ENCODE data around the gene ANKRD31. TPM values are rescaled to one million over a fixed set of nuclear protein-coding genes. Genes with fewer than 3 reads are reported as not detected.
"Not testable (repeated sequence)": the region's sequence is repeated elsewhere in the genome, so short reads cannot be mapped to it uniquely, and the experiment has no call there.

The ANKRD31 gene
- total RNA-seq, 1 donor from 2014 or later = not detected

- no peak for DNase-seq
These were observed 9.8 kb downstream of the ANKRD31 start for GRCh38 chr5:75226916-75227315.

DNA sequence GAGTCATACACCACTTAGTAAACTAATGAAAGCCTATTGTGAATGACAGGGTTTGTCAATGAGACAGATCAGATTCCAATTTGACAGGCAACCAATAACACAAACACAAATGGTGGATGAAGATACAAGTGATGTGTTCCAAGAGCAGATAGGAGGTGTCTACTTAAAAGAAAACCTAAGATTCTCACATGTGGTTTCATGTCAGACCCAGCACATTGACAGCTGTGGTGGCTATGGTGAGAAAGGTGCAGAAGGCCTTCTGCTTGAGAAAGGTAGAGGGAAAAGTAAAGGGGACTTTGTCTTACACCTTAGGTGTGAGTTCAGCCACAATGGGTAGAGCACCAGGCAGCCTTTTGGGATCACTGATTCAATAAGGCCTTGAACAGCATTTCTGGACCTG lies 11.2 kb downstream of the ANKRD31 start:
- no peak for DNase-seq

DNA sequence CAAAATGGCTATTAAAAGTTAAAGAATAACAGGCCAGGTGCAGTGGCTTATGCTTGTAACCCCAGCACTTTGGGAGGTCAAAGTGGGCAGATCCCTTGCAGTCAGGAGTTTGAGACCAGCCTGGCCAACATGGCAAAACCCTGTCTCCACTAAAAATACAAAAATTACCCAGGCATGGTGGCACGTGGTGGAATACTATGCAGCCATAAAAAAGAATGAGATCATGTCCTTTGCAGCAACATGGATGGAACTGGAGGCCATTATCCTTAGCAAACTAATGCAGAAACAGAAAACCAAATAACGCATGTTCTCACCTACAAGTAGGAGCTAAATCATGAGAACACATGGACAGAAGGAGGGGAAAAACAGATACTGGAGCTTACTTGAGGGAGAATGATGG lies 15.9 kb downstream of the ANKRD31 start:
- not testable (repeated sequence) for DNase-seq

DNA sequence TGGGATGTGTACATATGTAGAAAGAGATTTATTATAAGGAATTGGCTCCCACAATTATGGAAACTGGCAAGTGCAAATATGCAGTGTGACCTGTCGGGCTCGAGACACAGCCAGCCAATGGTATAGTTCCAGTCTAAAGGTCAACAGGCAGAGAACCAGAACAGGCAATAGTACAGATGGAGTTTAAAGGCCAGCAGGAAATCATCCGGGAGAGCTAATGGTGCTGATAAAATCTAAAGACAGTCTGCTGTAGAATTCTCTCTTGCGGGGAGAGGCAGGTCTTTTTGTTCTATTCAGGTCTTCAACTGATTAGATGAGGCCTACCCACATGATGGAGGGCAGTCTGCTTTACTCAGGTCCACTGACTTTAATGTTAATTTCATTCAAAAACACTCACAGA lies 21.8 kb downstream of the ANKRD31 start:
- no peak for DNase-seq

DNA sequence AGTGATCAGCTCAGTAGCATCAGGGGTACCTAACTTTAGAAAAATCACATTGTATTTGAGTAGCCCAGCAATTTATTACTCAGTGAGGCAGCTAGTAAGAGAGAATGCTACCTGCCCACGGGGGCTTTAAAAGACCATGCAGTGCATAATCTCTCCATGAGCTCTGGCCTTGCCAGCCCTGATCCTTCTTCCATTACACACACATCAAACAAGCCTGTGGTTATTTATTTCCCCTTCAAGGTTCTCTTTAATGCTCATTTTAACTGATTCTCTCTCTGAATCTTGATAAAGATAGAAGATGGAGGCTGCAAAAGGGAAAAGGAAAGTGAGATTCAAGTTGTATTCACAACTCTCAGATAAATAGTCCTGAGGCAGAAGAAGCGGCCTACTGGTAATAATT lies 22.3 kb downstream of the ANKRD31 start:
- DNase-seq = no peak

DNA sequence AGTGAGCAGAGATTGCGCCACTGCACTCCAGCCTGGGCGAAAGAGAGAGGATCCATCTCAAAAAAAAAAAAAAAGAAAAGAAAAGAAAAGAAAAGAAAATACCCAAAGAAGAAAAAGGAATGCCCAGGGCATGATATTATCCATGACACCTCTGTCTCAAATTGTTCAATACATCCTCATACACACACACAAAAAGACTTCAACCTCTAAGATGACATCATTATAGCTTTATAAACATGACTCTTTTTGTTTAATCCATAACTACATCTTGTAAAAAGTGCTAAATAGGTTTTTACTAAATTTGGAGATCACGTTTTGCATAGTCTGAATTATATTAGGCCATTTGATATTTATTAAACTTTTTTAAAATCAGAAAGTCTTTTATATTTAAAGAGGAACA lies 33.1 kb downstream of the ANKRD31 start:
- no peak for DNase-seq

DNA sequence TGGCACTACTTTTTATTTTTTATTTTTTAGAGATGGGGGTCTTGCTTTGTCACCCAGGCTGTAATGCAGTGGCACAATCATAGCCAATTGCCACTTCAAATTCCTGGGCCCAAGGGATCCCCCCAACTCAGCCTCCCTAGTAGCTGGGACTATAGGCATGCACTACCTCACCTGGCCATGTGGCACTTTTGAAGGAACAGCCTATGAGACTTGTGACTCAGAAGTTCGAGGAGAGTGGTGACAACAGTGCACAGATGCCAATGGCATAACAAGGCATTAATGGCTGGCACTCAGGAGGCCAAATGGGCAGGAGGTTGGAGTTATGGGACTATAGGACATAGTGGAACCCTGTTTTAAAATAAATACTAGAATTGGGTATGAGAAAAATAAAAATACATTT lies 33.7 kb downstream of the ANKRD31 start:
- no peak for DNase-seq

- DNase-seq = no peak
These were observed 35.9 kb downstream of the ANKRD31 start for GRCh38 chr5:75200776-75201175.

DNA sequence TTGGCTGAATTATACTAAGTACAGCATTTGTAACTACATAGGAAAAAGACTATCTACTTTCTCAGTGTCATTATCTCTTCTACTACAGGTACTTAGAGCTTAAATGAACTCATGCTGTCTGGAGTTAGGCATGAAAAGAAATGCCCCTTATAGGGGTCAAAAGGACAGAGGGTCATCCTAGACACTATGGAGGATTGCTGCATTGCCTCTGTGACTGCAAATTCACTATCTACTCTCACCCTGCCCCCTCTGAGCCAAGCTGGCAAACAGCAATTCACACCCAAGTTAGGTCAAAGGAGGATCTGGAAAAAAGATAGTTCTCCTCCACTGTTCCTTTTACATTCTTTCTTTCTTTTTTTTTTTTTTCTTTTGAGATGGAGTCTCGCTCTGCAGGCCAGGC lies 36.7 kb downstream of the ANKRD31 start:
- DNase-seq = no peak

- no peak for DNase-seq
These were observed 37.6 kb downstream of the ANKRD31 start for GRCh38 chr5:75199071-75199470.

DNA sequence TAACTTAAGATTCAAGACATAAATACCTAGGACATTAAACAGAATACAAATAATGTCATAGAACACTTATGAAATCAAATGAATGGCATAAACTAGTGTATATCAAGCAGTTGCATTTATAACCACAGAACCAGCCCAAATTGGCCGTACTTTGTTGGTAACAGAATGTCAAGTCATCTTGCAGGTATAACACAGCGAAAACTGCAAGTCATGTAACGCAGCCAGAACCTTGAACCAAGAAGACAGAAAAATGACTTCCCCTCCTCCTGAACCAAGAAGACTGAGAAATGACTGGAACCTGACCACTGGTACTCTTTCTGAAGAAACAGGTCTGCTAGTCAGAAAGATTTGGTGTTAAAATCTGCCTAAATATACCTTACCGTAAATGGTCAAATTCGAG lies 38.9 kb downstream of the ANKRD31 start:
- no peak for DNase-seq

DNA sequence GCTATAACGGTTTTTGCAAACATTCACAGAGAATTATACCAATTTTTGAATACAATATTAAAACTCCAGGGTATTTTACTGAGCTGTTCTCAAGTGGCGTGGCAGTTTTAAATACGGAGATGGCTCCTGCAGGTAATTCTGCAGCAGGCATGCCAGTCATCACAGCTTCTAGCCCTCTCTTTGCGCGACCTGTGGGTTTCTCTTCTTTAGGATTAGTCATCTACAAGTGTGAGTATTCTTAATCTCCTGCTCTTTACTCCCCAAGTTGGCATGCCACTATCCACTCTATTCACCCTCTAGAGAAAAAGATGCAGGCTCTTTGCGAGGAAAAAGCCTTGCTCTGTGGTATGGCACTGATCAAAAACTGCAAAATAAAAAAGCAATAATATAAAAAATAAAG lies 43.9 kb downstream of the ANKRD31 start:
- no peak for DNase-seq

DNA sequence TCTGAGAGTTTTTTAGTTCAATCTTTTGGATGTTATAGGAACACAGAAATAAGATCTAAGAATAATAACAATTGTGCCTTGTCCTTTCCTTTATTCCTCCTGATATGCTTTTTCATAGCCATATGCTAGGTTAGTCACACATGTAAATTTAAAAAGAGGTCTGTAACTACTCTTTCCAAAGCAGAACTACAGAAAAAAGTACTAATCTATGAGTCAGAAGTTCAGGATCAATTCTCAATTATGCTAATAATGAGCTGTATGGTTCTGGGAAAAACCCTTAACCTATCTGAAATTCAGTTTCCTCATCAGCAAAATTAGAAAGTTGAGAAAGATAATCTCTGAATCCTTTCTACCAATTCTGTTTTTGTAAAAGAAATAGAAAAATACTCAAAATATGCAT lies 44.4 kb downstream of the ANKRD31 start:
- no peak for DNase-seq

GRCh38 chr5:75190227-75190626 lies 46.5 kb downstream of the ANKRD31 start:
- no peak for DNase-seq

DNA sequence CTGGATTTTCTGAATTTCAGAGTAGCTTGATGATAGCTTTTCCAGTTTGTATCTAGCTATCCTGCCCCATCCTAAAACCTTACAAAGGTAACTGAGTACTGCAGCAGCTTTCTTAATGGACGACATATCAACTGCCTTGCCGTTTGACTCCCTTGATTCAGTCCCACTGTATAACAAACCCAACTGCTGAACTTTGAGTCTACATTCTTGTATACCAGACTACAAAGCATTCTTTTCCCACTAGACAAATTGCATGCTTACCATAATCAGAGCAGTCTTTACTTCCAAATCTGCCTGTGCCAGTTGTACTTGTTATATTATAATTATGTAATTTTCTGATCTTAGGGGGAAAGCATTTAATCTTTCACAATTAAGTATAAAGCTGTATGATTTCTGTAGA lies 47.3 kb downstream of the ANKRD31 start:
- DNase-seq = no peak

GRCh38 chr5:75185763-75186162 lies 50.9 kb downstream of the ANKRD31 start:
- no peak for DNase-seq

GRCh38 chr5:75176009-75176408 lies 60.7 kb downstream of the ANKRD31 start:
- DNase-seq = not testable (repeated sequence)

- DNase-seq = not testable (repeated sequence)
These were observed 61.8 kb downstream of the ANKRD31 start for GRCh38 chr5:75174872-75175271.

- DNase-seq = no peak
These were observed 67.2 kb downstream of the ANKRD31 start for GRCh38 chr5:75169516-75169915.

DNA sequence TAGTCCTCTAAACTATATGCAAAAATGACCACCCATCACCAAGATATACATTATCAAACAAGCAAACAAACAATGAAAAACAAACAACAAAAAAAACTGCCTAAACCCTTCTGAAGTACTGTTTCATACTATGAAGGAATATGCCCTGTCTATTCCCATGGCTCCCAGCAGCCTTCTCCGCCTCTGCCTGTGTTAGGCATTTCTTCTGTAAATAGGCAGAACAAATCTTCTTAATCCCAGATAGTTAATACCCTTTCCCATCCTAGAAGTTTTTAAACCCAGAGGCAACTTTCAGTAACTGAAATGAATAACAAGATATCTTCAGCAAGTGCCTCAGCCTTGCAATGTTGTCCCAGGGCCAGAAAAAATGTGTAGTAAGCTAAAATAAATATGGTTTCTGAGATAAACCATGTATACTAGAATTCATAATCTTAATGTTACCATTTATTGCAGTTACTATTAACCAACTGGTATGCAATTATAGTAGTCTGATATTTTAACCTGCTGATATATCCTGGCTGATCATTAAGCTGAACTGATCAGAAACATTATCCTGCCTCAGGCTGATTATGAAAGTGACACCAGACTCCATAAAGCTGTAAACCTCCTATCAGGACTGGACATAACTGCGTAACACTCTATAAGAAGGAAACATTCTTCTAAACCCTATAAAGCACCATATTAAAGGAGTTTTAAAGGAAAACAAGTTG lies 68.5 kb downstream of the ANKRD31 start:
- no peak for DNase-seq

DNA sequence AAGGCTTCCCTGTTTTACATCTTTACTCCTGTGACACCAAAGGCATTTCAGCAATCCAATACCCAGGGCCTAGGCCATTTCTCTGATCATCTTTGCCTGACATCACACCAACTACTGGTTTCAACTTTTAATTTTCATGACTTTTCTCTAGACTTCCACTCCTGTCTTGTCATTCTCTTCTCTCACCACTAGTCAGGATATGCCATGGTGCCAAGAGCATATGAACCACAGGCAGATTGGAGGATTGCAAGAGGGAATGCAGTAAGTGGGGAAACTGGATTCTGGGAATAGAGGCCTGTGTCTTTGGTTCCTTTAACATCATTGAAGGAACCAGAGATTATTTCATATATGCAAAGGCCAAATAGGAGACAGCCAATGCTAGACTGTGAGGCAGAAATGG lies 69.3 kb downstream of the ANKRD31 start:
- no peak for DNase-seq

DNA sequence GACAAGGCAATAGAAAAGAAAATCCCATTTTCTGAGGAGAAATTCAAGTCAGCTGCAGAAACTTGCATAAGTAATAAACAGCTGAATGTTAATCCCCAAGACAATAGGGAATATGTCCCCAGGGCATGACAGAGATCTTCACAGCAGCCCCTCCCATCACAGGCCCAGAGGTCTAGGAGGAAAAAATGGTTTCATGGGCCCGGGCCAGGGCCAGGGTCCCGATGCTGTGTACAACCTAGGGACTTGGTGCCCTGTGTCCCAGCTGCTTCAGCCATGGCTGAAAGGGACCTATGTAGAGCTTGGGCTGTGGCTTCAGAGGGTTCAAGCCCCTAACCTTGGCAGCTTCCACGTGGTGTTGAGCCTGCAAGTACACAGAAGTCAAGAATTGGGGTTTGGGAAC lies 75.2 kb downstream of the ANKRD31 start:
- not testable (repeated sequence) for DNase-seq

DNA sequence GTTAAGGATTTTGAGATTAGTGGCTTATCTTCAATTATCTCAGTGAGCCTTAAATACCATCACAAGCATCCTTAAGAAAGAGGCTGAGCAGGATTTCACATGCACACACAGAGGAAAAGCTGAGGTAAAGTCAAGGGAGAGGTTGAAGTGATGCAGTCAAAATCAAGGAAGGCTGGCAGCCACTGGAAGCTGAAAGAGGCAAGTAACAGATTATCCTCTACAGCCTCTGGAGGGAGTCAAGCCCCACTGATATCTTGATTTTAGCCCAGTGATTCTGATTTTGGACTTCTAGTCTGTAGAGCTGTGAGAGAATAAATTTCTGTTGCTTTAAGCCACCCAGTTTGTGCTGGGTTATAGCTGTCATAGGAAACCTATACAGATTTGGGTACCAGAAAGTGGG lies 80.1 kb downstream of the ANKRD31 start:
- no peak for DNase-seq

GRCh38 chr5:75152860-75153259 lies 83.8 kb downstream of the ANKRD31 start:
- no peak for DNase-seq

DNA sequence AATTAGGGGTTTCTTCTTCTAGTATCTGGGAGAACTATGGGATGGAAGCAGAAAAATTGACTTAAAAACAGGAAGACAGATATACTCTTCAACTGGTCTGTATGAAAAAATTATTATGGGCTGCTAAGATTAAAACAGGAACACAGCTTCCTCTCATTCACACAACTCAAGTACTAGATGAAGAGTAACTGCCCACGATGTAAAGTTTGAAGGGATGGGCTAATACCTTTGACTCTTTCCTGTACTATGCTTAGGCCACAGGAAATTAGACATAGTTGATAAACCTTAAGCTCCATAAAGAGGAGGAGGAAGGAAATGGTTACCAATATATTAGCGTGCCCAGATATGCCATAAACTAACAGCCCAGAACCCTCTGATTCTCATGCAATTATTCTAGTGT lies 88.6 kb downstream of the ANKRD31 start:
- no peak for DNase-seq

All from dermis blood vessel endothelial cell (primary cell).